ENCODE results near the gene FAM168A.

DNA sequence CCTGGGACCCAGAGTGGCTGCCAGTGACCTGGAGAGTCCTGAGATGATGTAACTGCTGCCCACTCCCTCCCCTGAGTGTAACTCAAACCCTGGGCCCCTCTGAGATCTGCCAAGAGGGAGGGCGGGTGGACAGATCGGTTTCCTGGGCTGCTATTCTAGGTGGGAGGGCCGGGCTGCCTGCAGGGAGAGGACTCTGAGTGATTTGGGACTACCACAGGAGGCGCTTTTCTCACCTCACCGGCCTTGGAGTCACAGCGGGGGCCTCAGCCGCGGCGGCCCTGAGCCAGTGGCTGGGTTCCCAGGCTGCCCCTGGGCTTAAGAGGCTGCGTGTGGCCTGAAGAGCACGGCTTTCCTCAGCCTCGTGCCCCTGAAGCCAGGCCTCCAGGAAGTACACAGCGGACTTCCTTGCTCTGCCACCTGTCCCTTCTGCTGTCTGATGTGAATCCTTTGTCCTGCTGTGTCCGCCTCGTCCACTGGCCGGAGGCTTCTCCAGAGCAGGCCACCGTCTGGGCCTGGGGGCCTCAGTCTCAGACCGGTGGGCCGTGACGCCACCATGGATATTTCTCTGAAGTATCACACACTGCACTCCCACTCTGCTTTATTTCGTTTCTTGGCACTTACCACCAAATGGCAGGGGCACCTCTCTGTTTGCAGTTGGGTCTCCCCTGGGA, 210.2 kb downstream of the FAM168A start:
- TF ChIP-seq POLR2A (IDR thresholded peaks at IDR 0.05; ENCODE audit: low read depth) (no peak), POLR2AphosphoS5 (IDR thresholded peaks at IDR 0.05) (no peak), EP300 (IDR thresholded peaks at IDR 0.05) (no peak)
- TF ChIP-seq, protein P1, sequence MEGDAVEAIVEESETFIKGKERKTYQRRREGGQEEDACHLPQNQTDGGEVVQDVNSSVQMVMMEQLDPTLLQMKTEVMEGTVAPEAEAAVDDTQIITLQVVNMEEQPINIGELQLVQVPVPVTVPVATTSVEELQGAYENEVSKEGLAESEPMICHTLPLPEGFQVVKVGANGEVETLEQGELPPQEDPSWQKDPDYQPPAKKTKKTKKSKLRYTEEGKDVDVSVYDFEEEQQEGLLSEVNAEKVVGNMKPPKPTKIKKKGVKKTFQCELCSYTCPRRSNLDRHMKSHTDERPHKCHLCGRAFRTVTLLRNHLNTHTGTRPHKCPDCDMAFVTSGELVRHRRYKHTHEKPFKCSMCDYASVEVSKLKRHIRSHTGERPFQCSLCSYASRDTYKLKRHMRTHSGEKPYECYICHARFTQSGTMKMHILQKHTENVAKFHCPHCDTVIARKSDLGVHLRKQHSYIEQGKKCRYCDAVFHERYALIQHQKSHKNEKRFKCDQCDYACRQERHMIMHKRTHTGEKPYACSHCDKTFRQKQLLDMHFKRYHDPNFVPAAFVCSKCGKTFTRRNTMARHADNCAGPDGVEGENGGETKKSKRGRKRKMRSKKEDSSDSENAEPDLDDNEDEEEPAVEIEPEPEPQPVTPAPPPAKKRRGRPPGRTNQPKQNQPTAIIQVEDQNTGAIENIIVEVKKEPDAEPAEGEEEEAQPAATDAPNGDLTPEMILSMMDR (IDR thresholded peaks at IDR 0.05) = no peak

All from esophagus muscularis mucosa (tissue), 4 donors.